Measurements from ENCODE around the gene DCAF15.

The DCAF15 gene

GRCh38 chr19:13975870-13976269 lies 23.6 kb downstream of the DCAF15 start:
- Histone ChIP-seq H3K27ac (ENCODE audit: low read depth, low read length) (no peak overlapping the region), H3K9me3 (ENCODE audit: control insufficient read depth in 1 of 2, low read length in 2 of 2) (no peaks in the 10 kb centered on the region), H3K9ac (ENCODE audit: low read depth in 1 of 2, low read length in 2 of 2) (no peak overlapping the region), H3K4me3 (ENCODE audit: low read depth in 1 of 2, low read length in 2 of 2) (no peak overlapping the region), H3K27me3 (ENCODE audit: control insufficient read depth in 1 of 2, insufficient read depth in 2 of 2, low read length in 2 of 2) (no peaks in the 10 kb centered on the region), H3K4me1 (ENCODE audit: control insufficient read depth in 1 of 2, insufficient read depth in 2 of 2, low read length in 2 of 2) (peaks cover 7 to 10% of the 10 kb centered on the region in 2 donors), H3K36me3 (ENCODE audit: control insufficient read depth in 1 of 2, insufficient read depth in 2 of 2, low read length in 2 of 2) (peaks cover 5 to 23% of the 10 kb centered on the region in 2 donors)

- Histone ChIP-seq H3K4me3 (ENCODE audit: low read depth in 1 of 2, low read length in 2 of 2) (no peak overlapping the region), H3K36me3 (ENCODE audit: control insufficient read depth in 1 of 2, insufficient read depth in 2 of 2, low read length in 2 of 2) (peaks cover 5 to 24% of the 10 kb centered on the region in 2 donors), H3K4me1 (ENCODE audit: control insufficient read depth in 1 of 2, insufficient read depth in 2 of 2, low read length in 2 of 2) (peaks cover 7 to 10% of the 10 kb centered on the region in 2 donors), H3K27ac (ENCODE audit: low read depth, low read length) (no peak overlapping the region), H3K9me3 (ENCODE audit: control insufficient read depth in 1 of 2, low read length in 2 of 2) (no peaks in the 10 kb centered on the region), H3K27me3 (ENCODE audit: control insufficient read depth in 1 of 2, insufficient read depth in 2 of 2, low read length in 2 of 2) (no peaks in the 10 kb centered on the region), H3K9ac (ENCODE audit: low read depth in 1 of 2, low read length in 2 of 2) (no peak overlapping the region)
Observed at GRCh38 chr19:13976446-13976845, 24.1 kb downstream of the DCAF15 start.

- peaks cover 7 to 23% of the 10 kb centered on the region in 2 donors for H3K36me3 ChIP-seq (ENCODE audit: control insufficient read depth in 1 of 2, insufficient read depth in 2 of 2, low read length in 2 of 2)
- peaks cover 7 to 12% of the 10 kb centered on the region in 2 donors for H3K4me1 ChIP-seq (ENCODE audit: control insufficient read depth in 1 of 2, insufficient read depth in 2 of 2, low read length in 2 of 2)
- no peak overlapping the region for H3K27ac ChIP-seq (ENCODE audit: low read depth, low read length)
- H3K4me3 ChIP-seq (ENCODE audit: low read depth in 1 of 2, low read length in 2 of 2): no peak overlapping the region
- H3K9me3 ChIP-seq (ENCODE audit: control insufficient read depth in 1 of 2, low read length in 2 of 2): no peaks in the 10 kb centered on the region
- H3K9ac ChIP-seq (ENCODE audit: low read depth in 1 of 2, low read length in 2 of 2): no peak overlapping the region
- H3K27me3 ChIP-seq (ENCODE audit: control insufficient read depth in 1 of 2, insufficient read depth in 2 of 2, low read length in 2 of 2): no peaks in the 10 kb centered on the region
Observed at GRCh38 chr19:13977803-13978202, 25.5 kb downstream of the DCAF15 start.

GRCh38 chr19:13978351-13979243 lies 26.3 kb downstream of the DCAF15 start:
- Histone ChIP-seq H3K27ac (ENCODE audit: low read depth, low read length) (no peak overlapping the region), H3K27me3 (ENCODE audit: control insufficient read depth in 1 of 2, insufficient read depth in 2 of 2, low read length in 2 of 2) (no peaks in the 10 kb centered on the region), H3K4me1 (ENCODE audit: control insufficient read depth in 1 of 2, insufficient read depth in 2 of 2, low read length in 2 of 2) (peaks cover 7 to 15% of the 10 kb centered on the region in 2 donors), H3K9me3 (ENCODE audit: control insufficient read depth in 1 of 2, low read length in 2 of 2) (no peaks in the 10 kb centered on the region), H3K9ac (ENCODE audit: low read depth in 1 of 2, low read length in 2 of 2) (peak overlapping the region; percentile 18), H3K36me3 (ENCODE audit: control insufficient read depth in 1 of 2, insufficient read depth in 2 of 2, low read length in 2 of 2) (peaks cover 9 to 22% of the 10 kb centered on the region in 2 donors), H3K4me3 (ENCODE audit: low read depth in 1 of 2, low read length in 2 of 2) (peak overlapping the region; percentile 22 to 48)

- Histone ChIP-seq H3K9ac (ENCODE audit: low read depth in 1 of 2, low read length in 2 of 2) (peak overlapping the region; percentile 18), H3K4me3 (ENCODE audit: low read depth in 1 of 2, low read length in 2 of 2) (peak overlapping the region; percentile 22 to 43), H3K9me3 (ENCODE audit: control insufficient read depth in 1 of 2, low read length in 2 of 2) (no peaks in the 10 kb centered on the region), H3K36me3 (ENCODE audit: control insufficient read depth in 1 of 2, insufficient read depth in 2 of 2, low read length in 2 of 2) (peaks cover 9 to 22% of the 10 kb centered on the region in 2 donors), H3K27me3 (ENCODE audit: control insufficient read depth in 1 of 2, insufficient read depth in 2 of 2, low read length in 2 of 2) (no peaks in the 10 kb centered on the region), H3K27ac (ENCODE audit: low read depth, low read length) (no peak overlapping the region), H3K4me1 (ENCODE audit: control insufficient read depth in 1 of 2, insufficient read depth in 2 of 2, low read length in 2 of 2) (peaks cover 7 to 15% of the 10 kb centered on the region in 2 donors)
Observed at GRCh38 chr19:13979244-13979615, 26.9 kb downstream of the DCAF15 start.

- Histone ChIP-seq H3K9me3 (ENCODE audit: control insufficient read depth in 1 of 2, low read length in 2 of 2) (no peaks in the 10 kb centered on the region), H3K27ac (ENCODE audit: low read depth, low read length) (no peak overlapping the region), H3K27me3 (ENCODE audit: control insufficient read depth in 1 of 2, insufficient read depth in 2 of 2, low read length in 2 of 2) (no peaks in the 10 kb centered on the region), H3K4me1 (ENCODE audit: control insufficient read depth in 1 of 2, insufficient read depth in 2 of 2, low read length in 2 of 2) (peaks cover 7 to 15% of the 10 kb centered on the region in 2 donors), H3K36me3 (ENCODE audit: control insufficient read depth in 1 of 2, insufficient read depth in 2 of 2, low read length in 2 of 2) (peaks cover 9 to 24% of the 10 kb centered on the region in 2 donors), H3K9ac (ENCODE audit: low read depth in 1 of 2, low read length in 2 of 2) (peak overlapping the region in 1 of 2 donors; percentile 18), H3K4me3 (ENCODE audit: low read depth in 1 of 2, low read length in 2 of 2) (no peak overlapping the region)
Observed at GRCh38 chr19:13979686-13980085, 27.4 kb downstream of the DCAF15 start.

- Histone ChIP-seq H3K9me3 (ENCODE audit: control insufficient read depth in 1 of 2, low read length in 2 of 2) (no peaks in the 10 kb centered on the region), H3K9ac (ENCODE audit: low read depth in 1 of 2, low read length in 2 of 2) (no peak overlapping the region), H3K27me3 (ENCODE audit: control insufficient read depth in 1 of 2, insufficient read depth in 2 of 2, low read length in 2 of 2) (no peaks in the 10 kb centered on the region), H3K36me3 (ENCODE audit: control insufficient read depth in 1 of 2, insufficient read depth in 2 of 2, low read length in 2 of 2) (peaks cover 9 to 24% of the 10 kb centered on the region in 2 donors), H3K27ac (ENCODE audit: low read depth, low read length) (no peak overlapping the region), H3K4me1 (ENCODE audit: control insufficient read depth in 1 of 2, insufficient read depth in 2 of 2, low read length in 2 of 2) (peaks cover 7 to 15% of the 10 kb centered on the region in 2 donors), H3K4me3 (ENCODE audit: low read depth in 1 of 2, low read length in 2 of 2) (no peak overlapping the region)
Observed at GRCh38 chr19:13980340-13980739, 28.0 kb downstream of the DCAF15 start.

- Histone ChIP-seq H3K27ac (ENCODE audit: low read depth, low read length) (no peak overlapping the region), H3K4me1 (ENCODE audit: control insufficient read depth in 1 of 2, insufficient read depth in 2 of 2, low read length in 2 of 2) (peaks cover 11 to 20% of the 10 kb centered on the region in 2 donors), H3K36me3 (ENCODE audit: control insufficient read depth in 1 of 2, insufficient read depth in 2 of 2, low read length in 2 of 2) (peaks cover 4 to 21% of the 10 kb centered on the region in 2 donors), H3K9me3 (ENCODE audit: control insufficient read depth in 1 of 2, low read length in 2 of 2) (no peaks in the 10 kb centered on the region), H3K9ac (ENCODE audit: low read depth in 1 of 2, low read length in 2 of 2) (no peak overlapping the region), H3K27me3 (ENCODE audit: control insufficient read depth in 1 of 2, insufficient read depth in 2 of 2, low read length in 2 of 2) (no peaks in the 10 kb centered on the region), H3K4me3 (ENCODE audit: low read depth in 1 of 2, low read length in 2 of 2) (no peak overlapping the region)
Observed at GRCh38 chr19:13981021-13981420, 28.7 kb downstream of the DCAF15 start.

GRCh38 chr19:13981467-13981866 lies 29.2 kb downstream of the DCAF15 start:
- no peaks in the 10 kb centered on the region for H3K9me3 ChIP-seq (ENCODE audit: control insufficient read depth in 1 of 2, low read length in 2 of 2)
- H3K27me3 ChIP-seq (ENCODE audit: control insufficient read depth in 1 of 2, insufficient read depth in 2 of 2, low read length in 2 of 2): no peaks in the 10 kb centered on the region
- peaks cover 14 to 25% of the 10 kb centered on the region in 2 donors for H3K4me1 ChIP-seq (ENCODE audit: control insufficient read depth in 1 of 2, insufficient read depth in 2 of 2, low read length in 2 of 2)
- H3K4me3 ChIP-seq (ENCODE audit: low read depth in 1 of 2, low read length in 2 of 2): no peak overlapping the region
- peaks cover 4 to 16% of the 10 kb centered on the region in 2 donors for H3K36me3 ChIP-seq (ENCODE audit: control insufficient read depth in 1 of 2, insufficient read depth in 2 of 2, low read length in 2 of 2)
- H3K9ac ChIP-seq (ENCODE audit: low read depth in 1 of 2, low read length in 2 of 2): no peak overlapping the region
- H3K27ac ChIP-seq (ENCODE audit: low read depth, low read length): no peak overlapping the region

- no peak overlapping the region for H3K9ac ChIP-seq (ENCODE audit: low read depth in 1 of 2, low read length in 2 of 2)
- no peaks in the 10 kb centered on the region for H3K27me3 ChIP-seq (ENCODE audit: control insufficient read depth in 1 of 2, insufficient read depth in 2 of 2, low read length in 2 of 2)
- no peak overlapping the region for H3K27ac ChIP-seq (ENCODE audit: low read depth, low read length)
- peaks cover 20 to 31% of the 10 kb centered on the region in 2 donors for H3K4me1 ChIP-seq (ENCODE audit: control insufficient read depth in 1 of 2, insufficient read depth in 2 of 2, low read length in 2 of 2)
- H3K4me3 ChIP-seq (ENCODE audit: low read depth in 1 of 2, low read length in 2 of 2): no peak overlapping the region
- H3K9me3 ChIP-seq (ENCODE audit: control insufficient read depth in 1 of 2, low read length in 2 of 2): no peaks in the 10 kb centered on the region
- H3K36me3 ChIP-seq (ENCODE audit: control insufficient read depth in 1 of 2, insufficient read depth in 2 of 2, low read length in 2 of 2): peaks cover 4 to 13% of the 10 kb centered on the region in 2 donors
Observed at GRCh38 chr19:13981988-13982501, 29.7 kb downstream of the DCAF15 start.
